Activated naive CD8-positive, alpha-beta T cell treated with anti-CD3 and anti-CD28 coated beads for 36 hours (primary cell): ENCODE measurements around the gene SMAD2. TPM values are rescaled to one million over a fixed set of nuclear protein-coding genes. Genes with fewer than 3 reads are reported as not detected.
"Not testable (repeated sequence)": the region's sequence is repeated elsewhere in the genome, so short reads cannot be mapped to it uniquely, and the experiment has no call there.

ENCODE experiments used
- DNase-seq: peaks from one replicate; pipeline ENCODE4 v3.0.0; 2021
- H3K27ac Mint-ChIP-seq: one replicate; pipeline ENCODE4 v1.8.0; 2022; ENCODE audit warnings: mild to moderate bottlenecking, moderate library complexity, mixed read lengths
- H3K27me3 Mint-ChIP-seq: one replicate; pipeline ENCODE4 v1.8.0; 2022; ENCODE audit warnings: mild to moderate bottlenecking, mixed read lengths
- H3K36me3 Mint-ChIP-seq: one replicate; pipeline ENCODE4 v1.8.0; 2021; ENCODE audit warnings: mild to moderate bottlenecking, mixed read lengths
- H3K4me1 Mint-ChIP-seq: one replicate; pipeline ENCODE4 v1.8.0; 2021; ENCODE audit warnings: mixed read lengths
- H3K4me3 Mint-ChIP-seq: one replicate; pipeline ENCODE4 v1.8.0; 2022; ENCODE audit warnings: mild to moderate bottlenecking, moderate library complexity, mixed read lengths
- H3K9me3 Mint-ChIP-seq: one replicate; pipeline ENCODE4 v1.8.0; 2022; ENCODE audit warnings: mixed read lengths
- total RNA-seq, 2 experiments: library from RNA; stranded (reverse); gene quantifications; one replicate each; pipeline ENCODE4 v1.2.3, GENCODE V29; 2021

The SMAD2 gene
- total RNA-seq, 2 experiments from 2014 or later, result 101 to 105 TPM

- Mint-ChIP-seq H3K4me3 (no peak overlapping the region), H3K9me3 (peaks cover 18% of the 10 kb centered on the region), H3K36me3 (peaks cover 73% of the 10 kb centered on the region), H3K27me3 (no peaks in the 10 kb centered on the region), H3K4me1 (no peaks in the 10 kb centered on the region), H3K27ac (no peak overlapping the region)
- no peak for DNase-seq
Measured at GRCh38 chr18:47858607-47859006, 71.9 kb downstream of the SMAD2 start.

GRCh38 chr18:47847635-47848034 is 82.8 kb downstream of the SMAD2 start:
- Mint-ChIP-seq H3K36me3 (peaks cover 14% of the 10 kb centered on the region), H3K27me3 (no peaks in the 10 kb centered on the region), H3K27ac (no peak overlapping the region), H3K4me1 (no peaks in the 10 kb centered on the region), H3K9me3 (no peaks in the 10 kb centered on the region), H3K4me3 (no peak overlapping the region)
- no peak for DNase-seq

- no peak overlapping the region for H3K27ac Mint-ChIP-seq
- peaks cover 25% of the 10 kb centered on the region for H3K36me3 Mint-ChIP-seq
- no peaks in the 10 kb centered on the region for H3K4me1 Mint-ChIP-seq
- H3K4me3 Mint-ChIP-seq, result no peak overlapping the region
- H3K9me3 Mint-ChIP-seq, result no peaks in the 10 kb centered on the region
- H3K27me3 Mint-ChIP-seq, result no peaks in the 10 kb centered on the region
- no peak for DNase-seq
Measured at GRCh38 chr18:47846431-47846830, 84.0 kb downstream of the SMAD2 start.

GRCh38 chr18:47844828-47845498 is 85.5 kb downstream of the SMAD2 start:
- Mint-ChIP-seq H3K27me3 (no peaks in the 10 kb centered on the region), H3K9me3 (no peaks in the 10 kb centered on the region), H3K4me3 (no peak overlapping the region), H3K36me3 (peaks cover 30% of the 10 kb centered on the region), H3K27ac (no peak overlapping the region), H3K4me1 (no peaks in the 10 kb centered on the region)
- DNase-seq, result no peak

- H3K36me3 Mint-ChIP-seq, result peaks cover 40% of the 10 kb centered on the region
- no peaks in the 10 kb centered on the region for H3K4me1 Mint-ChIP-seq
- no peaks in the 10 kb centered on the region for H3K9me3 Mint-ChIP-seq
Measured at GRCh38 chr18:47842836-47843235, 87.6 kb downstream of the SMAD2 start.

GRCh38 chr18:47838396-47838795 is 92.1 kb downstream of the SMAD2 start:
- Mint-ChIP-seq H3K9me3 (no peaks in the 10 kb centered on the region), H3K27ac (no peak overlapping the region), H3K4me1 (no peaks in the 10 kb centered on the region), H3K27me3 (no peaks in the 10 kb centered on the region), H3K36me3 (peaks cover 50% of the 10 kb centered on the region), H3K4me3 (no peak overlapping the region)
- no peak for DNase-seq

More at GRCh38 chr18:47842836-47843235, 87.6 kb downstream of the SMAD2 start:
- Mint-ChIP-seq H3K4me3 (no peak overlapping the region), H3K27me3 (no peaks in the 10 kb centered on the region), H3K27ac (no peak overlapping the region)
- no peak for DNase-seq

GRCh38 chr18:47832348-47832747 is 98.1 kb downstream of the SMAD2 start:
- no peaks in the 10 kb centered on the region for H3K4me1 Mint-ChIP-seq
- H3K9me3 Mint-ChIP-seq, result peaks cover 3% of the 10 kb centered on the region
- no peak overlapping the region for H3K4me3 Mint-ChIP-seq
- no peaks in the 10 kb centered on the region for H3K27me3 Mint-ChIP-seq
- no peak overlapping the region for H3K27ac Mint-ChIP-seq
- peaks cover 41% of the 10 kb centered on the region for H3K36me3 Mint-ChIP-seq
- no peak for DNase-seq

- no peaks in the 10 kb centered on the region for H3K4me1 Mint-ChIP-seq
- H3K9me3 Mint-ChIP-seq, result peaks cover 3% of the 10 kb centered on the region
- no peak overlapping the region for H3K4me3 Mint-ChIP-seq
- DNase-seq, result no peak
- H3K27me3 Mint-ChIP-seq, result no peaks in the 10 kb centered on the region
- H3K27ac Mint-ChIP-seq, result no peak overlapping the region
- H3K36me3 Mint-ChIP-seq, result peaks cover 44% of the 10 kb centered on the region
Measured at GRCh38 chr18:47831351-47831750, 99.1 kb downstream of the SMAD2 start.

GRCh38 chr18:47830772-47831171 is 99.7 kb downstream of the SMAD2 start:
- H3K9me3 Mint-ChIP-seq, result peaks cover 3% of the 10 kb centered on the region
- DNase-seq, result no peak
- no peak overlapping the region for H3K4me3 Mint-ChIP-seq
- no peaks in the 10 kb centered on the region for H3K4me1 Mint-ChIP-seq
- peaks cover 46% of the 10 kb centered on the region for H3K36me3 Mint-ChIP-seq
- H3K27ac Mint-ChIP-seq, result no peak overlapping the region
- no peaks in the 10 kb centered on the region for H3K27me3 Mint-ChIP-seq

- Mint-ChIP-seq H3K4me3 (no peak overlapping the region), H3K36me3 (peaks cover 54% of the 10 kb centered on the region), H3K27me3 (no peaks in the 10 kb centered on the region), H3K9me3 (peaks cover 3% of the 10 kb centered on the region), H3K4me1 (no peaks in the 10 kb centered on the region), H3K27ac (no peak overlapping the region)
- no peak for DNase-seq
Measured at GRCh38 chr18:47829831-47830230, 100.6 kb downstream of the SMAD2 start.

GRCh38 chr18:47828031-47828430 is 102.4 kb downstream of the SMAD2 start:
- DNase-seq, H3K4me3 Mint-ChIP-seq, H3K9me3 Mint-ChIP-seq, H3K4me1 Mint-ChIP-seq, H3K27me3 Mint-ChIP-seq, H3K27ac Mint-ChIP-seq: not testable (repeated sequence)
- H3K36me3 Mint-ChIP-seq, result peaks cover 52% of the 10 kb centered on the region

- Mint-ChIP-seq H3K27me3 (no peaks in the 10 kb centered on the region), H3K27ac (no peak overlapping the region), H3K36me3 (peaks cover 48% of the 10 kb centered on the region), H3K4me1 (peaks cover 3% of the 10 kb centered on the region), H3K4me3 (no peak overlapping the region), H3K9me3 (peaks cover 3% of the 10 kb centered on the region)
- DNase-seq, result no peak
Measured at GRCh38 chr18:47826157-47827074, 104.0 kb downstream of the SMAD2 start.

GRCh38 chr18:47821314-47821713 is 109.1 kb downstream of the SMAD2 start:
- no peak for DNase-seq
- peaks cover 15% of the 10 kb centered on the region for H3K36me3 Mint-ChIP-seq
- no peak overlapping the region for H3K4me3 Mint-ChIP-seq
- H3K27me3 Mint-ChIP-seq, result no peaks in the 10 kb centered on the region
- H3K27ac Mint-ChIP-seq, result no peak overlapping the region
- H3K4me1 Mint-ChIP-seq, result peaks cover 3% of the 10 kb centered on the region
- no peaks in the 10 kb centered on the region for H3K9me3 Mint-ChIP-seq

GRCh38 chr18:47817795-47818077 is 112.7 kb downstream of the SMAD2 start:
- Mint-ChIP-seq H3K4me1 (no peaks in the 10 kb centered on the region), H3K27me3 (no peaks in the 10 kb centered on the region), H3K36me3 (peaks cover 1% of the 10 kb centered on the region), H3K4me3 (no peak overlapping the region), H3K27ac (no peak overlapping the region), H3K9me3 (peaks cover 1% of the 10 kb centered on the region)
- DNase-seq, result no peak

- peaks cover 3% of the 10 kb centered on the region for H3K9me3 Mint-ChIP-seq
- no peaks in the 10 kb centered on the region for H3K4me1 Mint-ChIP-seq
- no peak for DNase-seq
- H3K36me3 Mint-ChIP-seq, result peaks cover 4% of the 10 kb centered on the region
- no peak overlapping the region for H3K27ac Mint-ChIP-seq
- H3K4me3 Mint-ChIP-seq, result no peak overlapping the region
- no peaks in the 10 kb centered on the region for H3K27me3 Mint-ChIP-seq
Measured at GRCh38 chr18:47817017-47817794, 113.3 kb downstream of the SMAD2 start.
